ENCODE data around the gene DHTKD1. TPM values are rescaled to one million over a fixed set of nuclear protein-coding genes. Genes with fewer than 3 reads are reported as not detected.
"Not testable (repeated sequence)": the region's sequence is repeated elsewhere in the genome, so short reads cannot be mapped to it uniquely, and the experiment has no call there.

DHTKD1 gene
- total RNA-seq, 1 donor from 2014 or later, result 60.7 TPM

DNA sequence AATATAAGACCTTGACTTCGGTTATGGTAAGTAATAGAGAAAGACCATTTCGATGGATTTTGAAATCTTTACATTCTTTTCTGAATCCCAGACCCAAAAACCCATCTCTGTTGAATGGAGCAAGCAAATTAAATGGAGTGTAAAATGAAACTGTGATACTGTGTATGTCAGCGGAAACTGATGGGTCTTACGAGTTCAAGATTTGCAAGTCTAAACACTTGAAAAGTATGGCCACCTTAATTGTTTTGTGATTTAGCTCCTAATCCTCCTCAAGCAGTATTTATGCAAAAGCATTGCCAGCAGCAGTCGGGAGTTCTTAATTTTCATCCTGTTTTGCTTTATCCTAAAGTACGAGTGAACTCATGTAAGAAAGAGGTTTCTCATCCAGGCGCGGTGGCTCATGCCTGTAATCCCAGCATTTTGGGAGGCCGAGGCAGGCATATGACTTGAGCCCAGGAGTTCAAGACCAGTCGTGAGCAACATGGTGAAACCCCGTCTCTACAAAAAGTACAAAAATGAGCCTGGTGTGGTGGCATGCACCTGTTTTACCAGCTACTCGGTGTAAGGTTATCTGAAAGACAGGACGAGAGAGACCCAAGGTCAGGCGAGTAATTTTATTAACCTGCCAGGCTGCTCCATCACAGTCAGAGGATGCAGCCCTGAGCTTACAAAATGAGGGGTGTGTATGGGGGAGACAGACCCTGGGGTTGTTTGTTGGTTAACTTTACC, 5.8 kb upstream of the DHTKD1 start:
- DNase-seq (no peak), ATAC-seq (ENCODE audit: low read depth) (peak; percentile 71)
- TF ChIP-seq, protein P1, sequence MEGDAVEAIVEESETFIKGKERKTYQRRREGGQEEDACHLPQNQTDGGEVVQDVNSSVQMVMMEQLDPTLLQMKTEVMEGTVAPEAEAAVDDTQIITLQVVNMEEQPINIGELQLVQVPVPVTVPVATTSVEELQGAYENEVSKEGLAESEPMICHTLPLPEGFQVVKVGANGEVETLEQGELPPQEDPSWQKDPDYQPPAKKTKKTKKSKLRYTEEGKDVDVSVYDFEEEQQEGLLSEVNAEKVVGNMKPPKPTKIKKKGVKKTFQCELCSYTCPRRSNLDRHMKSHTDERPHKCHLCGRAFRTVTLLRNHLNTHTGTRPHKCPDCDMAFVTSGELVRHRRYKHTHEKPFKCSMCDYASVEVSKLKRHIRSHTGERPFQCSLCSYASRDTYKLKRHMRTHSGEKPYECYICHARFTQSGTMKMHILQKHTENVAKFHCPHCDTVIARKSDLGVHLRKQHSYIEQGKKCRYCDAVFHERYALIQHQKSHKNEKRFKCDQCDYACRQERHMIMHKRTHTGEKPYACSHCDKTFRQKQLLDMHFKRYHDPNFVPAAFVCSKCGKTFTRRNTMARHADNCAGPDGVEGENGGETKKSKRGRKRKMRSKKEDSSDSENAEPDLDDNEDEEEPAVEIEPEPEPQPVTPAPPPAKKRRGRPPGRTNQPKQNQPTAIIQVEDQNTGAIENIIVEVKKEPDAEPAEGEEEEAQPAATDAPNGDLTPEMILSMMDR (IDR thresholded peaks at IDR 0.05), result no peak
- Mint-ChIP-seq H3K27ac (peak overlapping the region; percentile 51), H3K36me3 (ENCODE audit: low read depth) (no peaks in the 10 kb centered on the region), H3K4me1 (peaks cover 17% of the 10 kb centered on the region), H3K4me3 (peak overlapping the region; percentile 44), H3K9me3 (no peaks in the 10 kb centered on the region), H3K27me3 (no peaks in the 10 kb centered on the region)
- ChIA-PET POLR2A (interaction anchor here (0.6 to 2.1 kb wide), 7 partner anchors 10 to 72 kb away, joined by 3 to 25 read pairs (median 4); partner anchors contain the start of gene UPF2), CTCF (no interaction called here)
- intact Hi-C loops (cut with micrococcal nuclease), result no loop called here

DNA sequence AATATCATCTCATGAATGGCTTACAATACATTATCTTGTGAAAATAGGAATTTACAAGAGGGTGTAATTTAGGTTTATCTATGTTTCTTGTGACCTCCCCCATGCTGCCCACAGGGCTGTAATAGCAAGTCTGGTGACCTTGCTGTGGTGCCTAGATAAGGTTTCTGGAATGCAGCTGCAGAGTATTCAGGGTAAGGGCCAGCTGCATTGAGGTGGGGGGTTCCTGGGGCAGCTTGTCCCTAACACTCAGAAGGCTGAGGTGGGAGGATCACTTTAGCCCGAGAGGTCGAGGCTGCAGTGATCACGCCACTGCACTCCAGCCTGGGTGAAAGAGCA, 5.3 kb upstream of the DHTKD1 start:
- TF ChIP-seq, protein P1 (IDR thresholded peaks at IDR 0.05), result no peak
- CTCF ChIA-PET, result no interaction called here

GRCh38 chr10:12067336-12067735, 1.4 kb upstream of the DHTKD1 start:
- no peak overlapping the region for H3K4me3 Mint-ChIP-seq
- POLR2A ChIA-PET, result interaction anchor here (0.7 to 14.8 kb wide), 4 partner anchors 15 to 1655 kb away, joined by 3 to 277 read pairs (median 20); partner anchors contain the start of gene UPF2

More for the DNA sequence above, 5.3 kb upstream of the DHTKD1 start:
- Mint-ChIP-seq H3K27ac (peak overlapping the region; percentile 51), H3K4me3 (no peak overlapping the region), H3K4me1 (peaks cover 20% of the 10 kb centered on the region), H3K36me3 (ENCODE audit: low read depth) (no peaks in the 10 kb centered on the region), H3K9me3 (no peaks in the 10 kb centered on the region), H3K27me3 (no peaks in the 10 kb centered on the region)
- DNase-seq (no peak), ATAC-seq (ENCODE audit: low read depth) (no peak)
- intact Hi-C loops (cut with micrococcal nuclease), result no loop called here
- POLR2A ChIA-PET, result interaction anchor here (0.6 to 2.1 kb wide), 7 partner anchors 10 to 33 kb away, joined by 3 to 25 read pairs (median 4); partner anchors contain the start of gene UPF2

GRCh38 chr10:12071441-12071840, 2.7 kb downstream of the DHTKD1 start:
- H3K4me1 Mint-ChIP-seq, result peaks cover 66% of the 10 kb centered on the region
- DNase-seq; H3K9me3 Mint-ChIP-seq; ATAC-seq (ENCODE audit: low read depth); H3K36me3 Mint-ChIP-seq (ENCODE audit: low read depth); H3K27me3 Mint-ChIP-seq; CTCF ChIA-PET; H3K27ac Mint-ChIP-seq; H3K4me3 Mint-ChIP-seq; intact Hi-C loops (cut with micrococcal nuclease): not testable (repeated sequence)
- POLR2A ChIA-PET, result interaction anchor here (14.8 kb wide), 1 partner anchor 28 kb away, joined by 277 read pairs; the partner anchor contains the start of gene UPF2

More at GRCh38 chr10:12067336-12067735, 1.4 kb upstream of the DHTKD1 start:
- TF ChIP-seq, protein P1 (IDR thresholded peaks at IDR 0.05), result no peak
- no peak for DNase-seq
- no peak for ATAC-seq (ENCODE audit: low read depth)
- Mint-ChIP-seq H3K27ac (no peak overlapping the region), H3K27me3 (no peaks in the 10 kb centered on the region), H3K4me1 (peaks cover 46% of the 10 kb centered on the region), H3K9me3 (no peaks in the 10 kb centered on the region), H3K36me3 (ENCODE audit: low read depth) (no peaks in the 10 kb centered on the region)
- CTCF ChIA-PET, result interaction anchor here (0.6 kb wide), 1 partner anchor 11 kb away, joined by 3 read pairs; no protein-coding TSS in a partner anchor
- intact Hi-C loops (cut with micrococcal nuclease), result no loop called here

GRCh38 chr10:12073526-12073925, 4.8 kb downstream of the DHTKD1 start:
- H3K27ac Mint-ChIP-seq, result peak overlapping the region; percentile 96
- POLR2A ChIA-PET, result interaction anchor here (0.5 to 14.8 kb wide), 5 partner anchors 10 to 55 kb away, joined by 3 to 277 read pairs (median 3); partner anchors contain the start of gene UPF2
- H3K36me3 Mint-ChIP-seq (ENCODE audit: low read depth), result peaks cover 15% of the 10 kb centered on the region
- TF ChIP-seq, protein P1 (IDR thresholded peaks at IDR 0.05), result no peak
- ATAC-seq (ENCODE audit: low read depth), result no peak
- intact Hi-C loops (cut with micrococcal nuclease), result no loop called here
- no peaks in the 10 kb centered on the region for H3K27me3 Mint-ChIP-seq
- H3K9me3 Mint-ChIP-seq, result no peaks in the 10 kb centered on the region
- H3K4me1 Mint-ChIP-seq, result peaks cover 77% of the 10 kb centered on the region
- peak overlapping the region; percentile 24 for H3K4me3 Mint-ChIP-seq
- no peak for DNase-seq
- CTCF ChIA-PET, result no interaction called here

All from activated B cell treated with CpG ODN at 0.5 μM for 24 hours (primary cell).